ENCODE results near the gene OSCAR. TPM values are rescaled to one million over a fixed set of nuclear protein-coding genes. Genes with fewer than 3 reads are reported as not detected.

OSCAR gene
- total and polyA plus RNA-seq, 2 donors = 0.21 to 2.3 TPM

- Histone ChIP-seq H3K27ac (ENCODE audit: low read depth) (no peak overlapping the region), H3K4me3 (ENCODE audit: low read depth, low read length) (no peak overlapping the region), H3K36me3 (ENCODE audit: insufficient read depth) (no peaks in the 10 kb centered on the region), H3K4me1 (ENCODE audit: insufficient read depth) (no peaks in the 10 kb centered on the region)
- no peak for DNase-seq (ENCODE audit: extremely low spot score)
- 83% methylated on average over 17 of the region's 17 CpGs for WGBS
These were observed 6.1 kb downstream of the OSCAR start for GRCh38 chr19:54094426-54095000.

DNA sequence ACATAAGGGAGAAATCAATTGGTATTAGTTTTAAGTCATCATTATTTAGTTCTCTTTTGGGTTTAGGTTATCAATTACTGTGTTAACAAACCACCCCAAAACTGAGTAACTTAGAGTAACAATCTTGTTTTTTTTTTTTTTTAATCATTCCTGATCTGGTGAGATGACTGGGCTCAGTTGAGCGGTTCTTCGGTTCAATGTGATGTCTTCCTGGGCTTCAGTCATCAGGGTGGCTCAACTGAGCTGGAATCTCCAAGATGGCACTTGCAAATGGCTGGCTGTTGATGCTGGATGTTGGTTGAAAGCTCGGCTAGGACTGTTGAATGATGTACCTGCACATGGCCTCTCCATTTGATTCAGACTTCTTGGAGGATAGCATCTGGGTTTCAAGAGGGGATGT lies 16.2 kb downstream of the OSCAR start:
- Histone ChIP-seq H3K4me3 (ENCODE audit: low read depth, low read length) (no peak overlapping the region), H3K36me3 (ENCODE audit: insufficient read depth) (no peaks in the 10 kb centered on the region), H3K27ac (ENCODE audit: low read depth) (no peak overlapping the region), H3K4me1 (ENCODE audit: insufficient read depth) (no peaks in the 10 kb centered on the region)
- no peak for DNase-seq (ENCODE audit: extremely low spot score)
- 60% methylated on average over 3 of the region's 3 CpGs for WGBS

DNA sequence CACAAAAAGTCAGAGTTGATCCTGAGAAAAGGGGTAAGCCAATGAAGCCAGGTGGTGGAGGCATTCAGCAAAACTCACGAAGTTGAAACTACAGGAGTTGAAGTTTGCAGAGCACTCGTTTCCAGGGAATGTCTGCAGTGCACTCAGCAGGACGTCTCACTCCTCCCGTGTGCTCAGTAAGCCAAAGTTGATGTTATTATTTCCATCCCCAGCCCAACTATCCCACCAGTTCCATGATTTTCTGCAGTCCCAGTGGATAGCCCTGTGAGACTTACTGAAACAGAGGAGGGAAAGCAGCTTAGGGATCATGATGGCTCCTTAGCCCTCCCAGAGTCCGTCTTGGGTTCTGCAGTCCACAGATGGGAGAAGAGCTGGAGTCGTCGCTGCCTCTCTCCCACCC lies 19.6 kb downstream of the OSCAR start, which contains the start of gene TARM1:
TSS of gene TARM1 (minus strand) at position 334 of the 400 bp plus-strand sequence. CDS start at position 309, 25 bp downstream.
- no peak within 1 kb of the TSS for H3K4me3 ChIP-seq (ENCODE audit: low read depth, low read length)
- no peaks in the 10 kb centered on the region for H3K36me3 ChIP-seq (ENCODE audit: insufficient read depth)
- H3K4me1 ChIP-seq (ENCODE audit: insufficient read depth) = no peaks in the 10 kb centered on the region
- WGBS = 83% methylated on average over 7 of the region's 7 CpGs
- no peak for DNase-seq (ENCODE audit: extremely low spot score)
- no peak within 1 kb of the TSS for H3K27ac ChIP-seq (ENCODE audit: low read depth)

GRCh38 chr19:54077334-54077733 lies 23.3 kb downstream of the OSCAR start:
- WGBS = 84% methylated on average over 5 of the region's 5 CpGs

DNA sequence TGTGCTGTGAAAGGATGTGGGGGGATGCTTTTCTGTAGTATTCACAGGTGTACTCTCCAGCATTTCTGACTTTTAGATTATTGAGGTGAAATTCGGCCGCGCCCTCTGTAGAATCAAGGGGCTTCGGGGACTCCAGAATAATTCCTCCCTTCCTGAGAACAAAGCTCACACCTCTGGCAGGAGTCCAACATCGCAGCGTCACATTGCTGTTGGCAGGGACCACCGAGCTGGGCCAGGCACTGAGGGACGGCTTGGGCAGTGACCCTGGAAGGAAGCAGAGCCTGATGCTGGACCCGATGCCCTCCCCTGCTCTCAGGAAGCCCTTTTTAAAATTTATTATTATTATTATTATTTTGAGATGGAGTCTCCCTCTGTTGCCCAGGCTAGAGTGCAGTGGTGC lies 25.8 kb downstream of the OSCAR start:
- Histone ChIP-seq H3K4me3 (ENCODE audit: low read depth, low read length) (no peak overlapping the region), H3K36me3 (ENCODE audit: insufficient read depth) (no peaks in the 10 kb centered on the region), H3K27ac (ENCODE audit: low read depth) (no peak overlapping the region), H3K4me1 (ENCODE audit: insufficient read depth) (no peaks in the 10 kb centered on the region)
- DNase-seq (ENCODE audit: extremely low spot score) = no peak
- 75% methylated on average over 9 of the region's 9 CpGs for WGBS

More at GRCh38 chr19:54077334-54077733, 23.3 kb downstream of the OSCAR start:
- Histone ChIP-seq H3K27ac (ENCODE audit: low read depth) (no peak overlapping the region), H3K36me3 (ENCODE audit: insufficient read depth) (no peaks in the 10 kb centered on the region), H3K4me1 (ENCODE audit: insufficient read depth) (no peaks in the 10 kb centered on the region), H3K4me3 (ENCODE audit: low read depth, low read length) (no peak overlapping the region)
- DNase-seq (ENCODE audit: extremely low spot score) = no peak

DNA sequence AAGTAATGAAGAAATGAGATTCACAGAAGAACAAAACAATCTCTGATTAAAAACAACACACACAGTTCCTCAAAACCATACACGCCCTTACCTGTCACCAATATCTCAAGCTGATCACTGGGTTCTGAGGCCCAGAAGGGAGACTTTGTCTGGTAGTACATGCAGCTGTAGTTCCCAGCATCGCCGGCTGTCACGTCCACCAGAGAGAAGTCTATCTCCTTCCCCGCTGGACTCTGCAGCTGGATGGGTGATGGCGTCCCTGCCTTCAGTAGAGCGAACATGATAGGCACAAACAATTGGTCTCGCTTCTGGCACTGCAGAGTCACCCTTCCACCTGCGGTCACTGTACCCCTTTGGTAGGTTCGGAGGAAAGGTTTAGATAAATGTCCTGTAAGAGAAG lies 26.8 kb downstream of the OSCAR start:
- Histone ChIP-seq H3K4me1 (ENCODE audit: insufficient read depth) (no peaks in the 10 kb centered on the region), H3K36me3 (ENCODE audit: insufficient read depth) (no peaks in the 10 kb centered on the region), H3K4me3 (ENCODE audit: low read depth, low read length) (no peak overlapping the region), H3K27ac (ENCODE audit: low read depth) (no peak overlapping the region)
- 85% methylated on average over 10 of the region's 10 CpGs for WGBS
- DNase-seq (ENCODE audit: extremely low spot score) = no peak

DNA sequence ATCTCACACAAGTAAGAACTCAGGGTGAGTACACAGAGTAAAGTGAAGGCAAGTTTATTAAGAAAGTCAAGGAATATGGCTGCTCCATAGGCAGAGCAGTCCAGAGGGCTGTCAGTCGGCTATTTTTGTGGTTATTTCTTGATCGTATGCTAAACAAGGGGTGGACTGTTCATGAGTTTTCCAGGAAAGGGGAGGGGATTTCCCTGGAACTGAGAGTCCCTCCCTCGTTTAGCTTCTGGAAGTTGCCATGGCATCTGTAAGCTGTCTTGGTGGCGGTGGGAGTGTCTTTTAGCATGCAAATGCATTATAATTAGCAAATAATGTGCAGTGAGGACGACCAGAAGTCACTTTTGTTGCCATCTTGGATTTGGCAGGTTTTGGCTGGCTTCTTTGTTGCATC lies 31.1 kb downstream of the OSCAR start:
- DNase-seq (ENCODE audit: extremely low spot score) = no peak
- WGBS = 60% methylated on average over 5 of the region's 5 CpGs
- Histone ChIP-seq H3K4me3 (ENCODE audit: low read depth, low read length) (no peak overlapping the region), H3K27ac (ENCODE audit: low read depth) (no peak overlapping the region), H3K4me1 (ENCODE audit: insufficient read depth) (no peaks in the 10 kb centered on the region), H3K36me3 (ENCODE audit: insufficient read depth) (no peaks in the 10 kb centered on the region)

DNA sequence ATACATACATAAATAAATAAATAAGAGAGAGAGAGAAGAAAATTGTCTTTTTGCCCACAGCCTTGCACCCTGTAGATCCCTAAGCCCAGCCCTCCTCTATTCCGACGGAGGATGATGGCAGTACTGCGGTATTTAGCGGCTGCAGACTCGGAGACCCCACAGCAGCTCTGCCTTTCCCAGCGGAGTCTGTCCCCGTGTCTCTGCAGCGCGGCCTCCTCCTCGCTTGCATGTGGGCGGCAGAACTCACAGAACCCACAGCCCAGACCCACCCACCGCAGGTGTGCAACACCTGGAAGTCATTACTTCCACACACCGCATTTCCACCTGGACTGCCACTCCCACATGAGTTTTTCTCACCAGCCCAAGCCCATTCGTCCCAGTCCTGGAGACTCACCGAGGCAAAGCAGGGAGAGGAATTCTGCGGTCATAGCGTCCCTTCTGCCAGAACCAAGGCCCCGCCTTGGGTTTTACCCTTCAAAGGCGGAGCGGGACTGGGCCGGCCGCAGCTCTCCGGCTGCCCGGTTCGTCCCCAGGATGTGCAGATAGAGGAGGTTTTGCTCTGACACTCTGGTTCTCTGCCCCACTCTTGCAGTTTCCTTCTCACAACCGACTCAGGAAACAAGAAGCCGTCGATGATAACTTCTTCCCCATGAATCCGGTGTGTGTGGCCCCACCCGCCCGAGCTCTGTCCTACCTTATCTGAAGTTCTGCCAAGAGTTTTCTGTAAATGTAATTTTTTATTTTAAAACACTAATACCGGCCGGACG lies 37.1 kb downstream of the OSCAR start, which contains the start of gene VSTM1:
TSS of gene VSTM1 (minus strand) at position 548 of the 767 bp plus-strand sequence. CDS start at position 428, 120 bp downstream.
- DNase-seq (ENCODE audit: extremely low spot score) = no peak
- Histone ChIP-seq H3K36me3 (ENCODE audit: insufficient read depth) (no peaks in the 10 kb centered on the region), H3K4me1 (ENCODE audit: insufficient read depth) (no peaks in the 10 kb centered on the region), H3K27ac (ENCODE audit: low read depth) (no peak within 1 kb of the TSS), H3K4me3 (ENCODE audit: low read depth, low read length) (no peak within 1 kb of the TSS)
- 74% methylated on average over 34 of the region's 34 CpGs for WGBS

GRCh38 chr19:54062643-54063042 lies 38.0 kb downstream of the OSCAR start:
- DNase-seq (ENCODE audit: extremely low spot score) = no peak
- Histone ChIP-seq H3K27ac (ENCODE audit: low read depth) (no peak overlapping the region), H3K36me3 (ENCODE audit: insufficient read depth) (no peaks in the 10 kb centered on the region), H3K4me3 (ENCODE audit: low read depth, low read length) (no peak overlapping the region), H3K4me1 (ENCODE audit: insufficient read depth) (no peaks in the 10 kb centered on the region)
- 70% methylated on average over 9 of the region's 9 CpGs for WGBS

DNA sequence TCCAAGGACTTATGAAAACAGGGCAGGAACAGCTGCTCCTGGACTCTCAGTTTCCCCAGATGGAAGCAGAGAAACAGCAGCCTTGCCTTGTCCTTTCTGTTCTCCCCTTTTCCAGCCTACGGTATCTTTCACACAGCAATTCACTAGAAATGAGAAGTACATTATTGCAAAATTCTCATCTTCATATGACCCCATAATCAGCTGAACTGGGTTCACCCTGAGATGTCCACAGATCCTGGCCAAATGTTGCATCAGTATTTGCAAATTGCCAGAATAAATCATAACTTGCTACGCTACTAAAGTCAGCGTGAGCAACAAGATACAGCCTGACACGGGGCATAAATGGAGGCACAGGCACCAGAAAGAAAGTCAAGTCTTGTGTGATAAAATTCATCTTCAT lies 53.0 kb downstream of the OSCAR start:
- no peak for DNase-seq (ENCODE audit: extremely low spot score)
- Histone ChIP-seq H3K36me3 (ENCODE audit: insufficient read depth) (no peaks in the 10 kb centered on the region), H3K4me1 (ENCODE audit: insufficient read depth) (no peaks in the 10 kb centered on the region), H3K27ac (ENCODE audit: low read depth) (no peak overlapping the region), H3K4me3 (ENCODE audit: low read depth, low read length) (no peak overlapping the region)
- WGBS = 84% methylated on average over 4 of the region's 4 CpGs

- Histone ChIP-seq H3K4me1 (ENCODE audit: insufficient read depth) (no peaks in the 10 kb centered on the region), H3K36me3 (ENCODE audit: insufficient read depth) (no peaks in the 10 kb centered on the region), H3K27ac (ENCODE audit: low read depth) (no peak overlapping the region), H3K4me3 (ENCODE audit: low read depth, low read length) (no peak overlapping the region)
- no peak for DNase-seq (ENCODE audit: extremely low spot score)
- 75% methylated on average over 2 of the region's 2 CpGs for whole genome bisulfite sequencing
These were observed 54.8 kb downstream of the OSCAR start for GRCh38 chr19:54045771-54046170.

Other genes starting within 250 kb of the OSCAR start
- gene MYADM, start 232.9 kb downstream of the OSCAR start, total RNA-seq = 31.9 TPM
- gene MYADM, start 232.9 kb downstream of the OSCAR start, polyA plus RNA-seq = 271 TPM
- gene PRKCG, start 218.6 kb downstream of the OSCAR start, total RNA-seq = 0.32 TPM
- gene PRKCG, start 218.6 kb downstream of the OSCAR start, polyA plus RNA-seq = 0.03 TPM
- gene CACNG7, start 191.5 kb downstream of the OSCAR start, total RNA-seq = 0.26 TPM
- 0.09 TPM for gene CACNG7, start 191.5 kb downstream of the OSCAR start, polyA plus RNA-seq
- gene CACNG8, start 137.9 kb downstream of the OSCAR start, total RNA-seq = 0.11 TPM
- gene CACNG8, start 137.9 kb downstream of the OSCAR start, polyA plus RNA-seq = 0.08 TPM
- gene CACNG6, start 109.2 kb downstream of the OSCAR start, total RNA-seq = 1.3 TPM
- not detected for gene CACNG6, start 109.2 kb downstream of the OSCAR start, polyA plus RNA-seq
- gene VSTM1, start 36.9 kb downstream of the OSCAR start, total RNA-seq = not detected
- gene VSTM1, start 36.9 kb downstream of the OSCAR start, polyA plus RNA-seq = not detected
- gene TARM1, start 19.4 kb downstream of the OSCAR start, total RNA-seq = not detected
- not detected for gene TARM1, start 19.4 kb downstream of the OSCAR start, polyA plus RNA-seq
- gene NDUFA3, start 2.1 kb upstream of the OSCAR start, total RNA-seq = 11.3 TPM
- 155 TPM for gene NDUFA3, start 2.1 kb upstream of the OSCAR start, polyA plus RNA-seq
- gene TFPT, start 14.9 kb upstream of the OSCAR start, total RNA-seq = 4.0 TPM
- gene TFPT, start 14.9 kb upstream of the OSCAR start, polyA plus RNA-seq = 22.8 TPM
- gene PRPF31, start 15.0 kb upstream of the OSCAR start, total RNA-seq = 22.5 TPM
- 67.7 TPM for gene PRPF31, start 15.0 kb upstream of the OSCAR start, polyA plus RNA-seq
- gene CNOT3, start 37.0 kb upstream of the OSCAR start, total RNA-seq = 11.6 TPM
- 35.8 TPM for gene CNOT3, start 37.0 kb upstream of the OSCAR start, polyA plus RNA-seq
- 3.8 TPM for gene LENG1, start 58.9 kb upstream of the OSCAR start, total RNA-seq
- gene LENG1, start 58.9 kb upstream of the OSCAR start, polyA plus RNA-seq = 14.0 TPM
- gene TMC4, start 72.4 kb upstream of the OSCAR start, total RNA-seq = 15.4 TPM
- 16.0 TPM for gene TMC4, start 72.4 kb upstream of the OSCAR start, polyA plus RNA-seq
- 22.9 TPM for gene MBOAT7, start 88.8 kb upstream of the OSCAR start, total RNA-seq
- gene MBOAT7, start 88.8 kb upstream of the OSCAR start, polyA plus RNA-seq = 69.7 TPM
- gene TSEN34, start 90.5 kb upstream of the OSCAR start, total RNA-seq = 31.1 TPM
- gene TSEN34, start 90.5 kb upstream of the OSCAR start, polyA plus RNA-seq = 81.4 TPM
- 2,561 TPM for gene RPS9, start 100.1 kb upstream of the OSCAR start, total RNA-seq
- gene RPS9, start 100.1 kb upstream of the OSCAR start, polyA plus RNA-seq = 3,100 TPM
- gene LILRB3, start 122.2 kb upstream of the OSCAR start, total RNA-seq = 2.9 TPM
- gene LILRB3, start 122.2 kb upstream of the OSCAR start, polyA plus RNA-seq = 7.2 TPM
- 0.95 TPM for gene LILRA6, start 142.0 kb upstream of the OSCAR start, total RNA-seq
- 3.4 TPM for gene LILRA6, start 142.0 kb upstream of the OSCAR start, polyA plus RNA-seq
- gene LILRB5, start 156.5 kb upstream of the OSCAR start, total RNA-seq = 4.2 TPM
- gene LILRB5, start 156.5 kb upstream of the OSCAR start, polyA plus RNA-seq = 5.6 TPM
- gene LILRB2, start 180.3 kb upstream of the OSCAR start, total RNA-seq = 1.3 TPM
- gene LILRB2, start 180.3 kb upstream of the OSCAR start, polyA plus RNA-seq = 6.2 TPM
- gene LILRA5, start 212.4 kb upstream of the OSCAR start, total RNA-seq = 1.3 TPM
- gene LILRA5, start 212.4 kb upstream of the OSCAR start, polyA plus RNA-seq = 7.3 TPM
- gene LILRA4, start 238.4 kb upstream of the OSCAR start, total RNA-seq = not detected
- gene LILRA4, start 238.4 kb upstream of the OSCAR start, polyA plus RNA-seq = not detected

All from urinary bladder (tissue), 4 donors.